Measurements from ENCODE around the gene B4GALT3. TPM values are rescaled to one million over a fixed set of nuclear protein-coding genes. Genes with fewer than 3 reads are reported as not detected.

B4GALT3 gene
- polyA plus RNA-seq, 1 donor from 2014 or later = 43.7 TPM

- TF ChIP-seq EZH2 (IDR thresholded peaks at IDR 0.05; ENCODE audit: borderline replicate concordance, insufficient read depth, low read length, poor library complexity, severe bottlenecking) (no peak), MXI1 (conservative IDR thresholded peaks at IDR 0.05; ENCODE audit: poor library complexity, severe bottlenecking) (no peak), EP300 (conservative IDR thresholded peaks at IDR 0.05; ENCODE audit: poor library complexity, severe bottlenecking) (no peak), CTCF (IDR thresholded peaks at IDR 0.05; ENCODE audit: poor library complexity, severe bottlenecking) (no peak), TAF1 (IDR thresholded peaks at IDR 0.05; ENCODE audit: low read depth) (no peak), SMC3 (conservative IDR thresholded peaks at IDR 0.05; ENCODE audit: poor library complexity) (no peak), POLR2AphosphoS5 (IDR thresholded peaks at IDR 0.05) (no peak), RAD21 (conservative IDR thresholded peaks at IDR 0.05) (no peak), REST (IDR thresholded peaks at IDR 0.05; ENCODE audit: borderline replicate concordance) (no peak)
- Histone ChIP-seq H3K4me3 (ENCODE audit: low read length) (no peak overlapping the region), H2AFZ (ENCODE audit: low read depth, low read length) (no peak overlapping the region), H3K4me2 (ENCODE audit: low read length) (no peak overlapping the region), H3K9ac (ENCODE audit: low read length) (no peak overlapping the region), H3K9me3 (ENCODE audit: low read length) (no peaks in the 10 kb centered on the region), H3K9me2 (ENCODE audit: insufficient read depth, low read length) (no peaks in the 10 kb centered on the region), H3F3A (ENCODE audit: insufficient read depth, low read length, poor library complexity, severe bottlenecking) (no peaks in the 10 kb centered on the region), H3K79me2 (replicated peaks; ENCODE audit: insufficient read depth, low read length) (peaks cover 2% of the 10 kb centered on the region), H3K36me3 (ENCODE audit: insufficient read depth, low read length) (no peaks in the 10 kb centered on the region), H3K27me3 (ENCODE audit: insufficient read depth, low read depth, low read length) (no peaks in the 10 kb centered on the region), H3K27ac (ENCODE audit: low read length) (no peak overlapping the region), H4K20me1 (ENCODE audit: insufficient read depth) (no peaks in the 10 kb centered on the region)
Observed at GRCh38 chr1:161171191-161171590, 6.1 kb downstream of the B4GALT3 start.

- H3K36me3 ChIP-seq (ENCODE audit: insufficient read depth, low read length) = no peaks in the 10 kb centered on the region
- no peak overlapping the region for H3K4me2 ChIP-seq (ENCODE audit: low read length)
- no peaks in the 10 kb centered on the region for H3K9me3 ChIP-seq (ENCODE audit: low read length)
- H3K27me3 ChIP-seq (ENCODE audit: insufficient read depth, low read depth, low read length) = no peaks in the 10 kb centered on the region
- H3K4me3 ChIP-seq (ENCODE audit: low read length) = no peak overlapping the region
- no peaks in the 10 kb centered on the region for H3K9me2 ChIP-seq (ENCODE audit: insufficient read depth, low read length)
- no peaks in the 10 kb centered on the region for H3K79me2 ChIP-seq (replicated peaks; ENCODE audit: insufficient read depth, low read length)
- TF ChIP-seq REST (IDR thresholded peaks at IDR 0.05; ENCODE audit: borderline replicate concordance) (no peak), POLR2AphosphoS5 (IDR thresholded peaks at IDR 0.05) (no peak), SMC3 (conservative IDR thresholded peaks at IDR 0.05; ENCODE audit: poor library complexity) (no peak), TAF1 (IDR thresholded peaks at IDR 0.05; ENCODE audit: low read depth) (no peak), EZH2 (IDR thresholded peaks at IDR 0.05; ENCODE audit: borderline replicate concordance, insufficient read depth, low read length, poor library complexity, severe bottlenecking) (no peak), MXI1 (conservative IDR thresholded peaks at IDR 0.05; ENCODE audit: poor library complexity, severe bottlenecking) (no peak), EP300 (conservative IDR thresholded peaks at IDR 0.05; ENCODE audit: poor library complexity, severe bottlenecking) (no peak), RAD21 (conservative IDR thresholded peaks at IDR 0.05) (no peak), CTCF (IDR thresholded peaks at IDR 0.05; ENCODE audit: poor library complexity, severe bottlenecking) (no peak)
- H3F3A ChIP-seq (ENCODE audit: insufficient read depth, low read length, poor library complexity, severe bottlenecking) = no peaks in the 10 kb centered on the region
- no peak overlapping the region for H3K27ac ChIP-seq (ENCODE audit: low read length)
- H4K20me1 ChIP-seq (ENCODE audit: insufficient read depth) = no peaks in the 10 kb centered on the region
- no peak overlapping the region for H2AFZ ChIP-seq (ENCODE audit: low read depth, low read length)
- no peak overlapping the region for H3K9ac ChIP-seq (ENCODE audit: low read length)
Observed at GRCh38 chr1:161168906-161169305, 8.4 kb downstream of the B4GALT3 start.
